Tibial artery (tissue), 4 donors: ENCODE measurements around the gene RNF111.

Source experiments
- DNase-seq, 2 donors: peaks; one replicate each; pipeline ENCODE4 v3.0.0-alpha.2; 2019
- H3K27ac ChIP-seq, 2 donors: fragments of 200-600 bp; sonication (generic) in 1 of 2; 1 replicate in 1 of 2; 2 replicates in 1 of 2; pipeline ENCODE4 v1.5.1; 2018 to 2019; ENCODE audit warnings: mild to moderate bottlenecking in 1 of 2
- H3K27me3 ChIP-seq, 2 donors: fragments of 200-600 bp; sonication (generic) in 1 of 2; one replicate each; pipeline versions ENCODE4 v1.5.1 to v1.6.0; 2016 to 2019
- H3K36me3 ChIP-seq, 3 donors: fragments of 200-600 bp; sonication (generic) in 2 of 3; one replicate each; pipeline ENCODE4 v1.5.1; 2016 to 2019; ENCODE audit warnings: mild to moderate bottlenecking in 2 of 3
- H3K4me1 ChIP-seq, 4 donors: fragments of 200-600 bp; sonication (generic) in 2 of 4; 1 replicate in 3 of 4; 2 replicates in 1 of 4; pipeline ENCODE4 v1.5.1; 2016 to 2019
- H3K4me3 ChIP-seq, 2 donors: fragments of 200-600 bp; sonication (generic) in 1 of 2; 1 replicate in 1 of 2; 2 replicates in 1 of 2; pipeline ENCODE4 v1.5.1; 2018 to 2019; ENCODE audit warnings: mild to moderate bottlenecking in 2 of 2
- H3K9me3 ChIP-seq, 3 donors: fragments of 200-600 bp; sonication (generic) in 1 of 3; one replicate each; pipeline ENCODE4 v1.5.1; 2016 to 2019
- intact Hi-C: fragments of 100-400 bp; cut with DNase I; formaldehyde crosslinking; loops from one replicate; pipeline ENCODE4 v1.15.0; 2023; ENCODE audit warnings: low total_unique reads
- TF ChIP-seq, protein P1 (sequence below), 2 experiments: fragments of 200-600 bp in 1 of 2; fragments of 450-650 bp in 1 of 2; IDR thresholded peaks; one replicate each; pipeline ENCODE4 v1.5.1; 2017 to 2019; ENCODE audit warnings: antibody characterized with exemption in 2 of 2, mild to moderate bottlenecking in 1 of 2, moderate library complexity in 1 of 2

Gene RNF111

GRCh38 chr15:59001946-59002345 lies 14.5 kb downstream of the RNF111 start:
- intact Hi-C loops, result no loop called here
- Histone ChIP-seq H3K4me3 (no peak overlapping the region), H3K4me1 (peaks cover 0 to 13% (median 0%) of the 10 kb centered on the region in 4 donors), H3K9me3 (no peaks in the 10 kb centered on the region), H3K27ac (no peak overlapping the region), H3K27me3 (no peaks in the 10 kb centered on the region), H3K36me3 (peaks cover 0 to 6% (median 0%) of the 10 kb centered on the region in 3 donors)
- TF ChIP-seq, protein P1, sequence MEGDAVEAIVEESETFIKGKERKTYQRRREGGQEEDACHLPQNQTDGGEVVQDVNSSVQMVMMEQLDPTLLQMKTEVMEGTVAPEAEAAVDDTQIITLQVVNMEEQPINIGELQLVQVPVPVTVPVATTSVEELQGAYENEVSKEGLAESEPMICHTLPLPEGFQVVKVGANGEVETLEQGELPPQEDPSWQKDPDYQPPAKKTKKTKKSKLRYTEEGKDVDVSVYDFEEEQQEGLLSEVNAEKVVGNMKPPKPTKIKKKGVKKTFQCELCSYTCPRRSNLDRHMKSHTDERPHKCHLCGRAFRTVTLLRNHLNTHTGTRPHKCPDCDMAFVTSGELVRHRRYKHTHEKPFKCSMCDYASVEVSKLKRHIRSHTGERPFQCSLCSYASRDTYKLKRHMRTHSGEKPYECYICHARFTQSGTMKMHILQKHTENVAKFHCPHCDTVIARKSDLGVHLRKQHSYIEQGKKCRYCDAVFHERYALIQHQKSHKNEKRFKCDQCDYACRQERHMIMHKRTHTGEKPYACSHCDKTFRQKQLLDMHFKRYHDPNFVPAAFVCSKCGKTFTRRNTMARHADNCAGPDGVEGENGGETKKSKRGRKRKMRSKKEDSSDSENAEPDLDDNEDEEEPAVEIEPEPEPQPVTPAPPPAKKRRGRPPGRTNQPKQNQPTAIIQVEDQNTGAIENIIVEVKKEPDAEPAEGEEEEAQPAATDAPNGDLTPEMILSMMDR (IDR thresholded peaks at IDR 0.05), result no peak
- DNase-seq, result no peak

DNA sequence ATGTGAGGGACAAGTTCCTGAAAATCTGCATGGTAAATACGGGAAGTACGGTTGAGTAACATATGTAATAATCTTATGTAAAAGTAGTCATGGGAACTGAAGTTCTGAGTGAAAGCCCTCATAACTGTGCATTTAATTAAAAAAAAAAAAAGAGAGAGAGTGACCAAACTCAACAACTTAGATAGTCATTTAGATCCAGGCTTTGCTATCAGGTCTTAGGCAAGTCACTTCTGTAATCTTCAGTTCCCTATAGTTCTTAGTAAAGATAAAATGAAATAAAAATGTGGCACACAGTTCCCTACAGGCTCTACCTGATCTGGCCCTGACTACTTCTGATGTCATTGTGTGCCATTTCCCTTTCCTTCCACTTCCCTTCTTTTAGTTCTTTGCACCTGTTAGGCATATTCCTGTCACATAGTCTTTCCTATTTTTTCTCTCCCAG lies 15.0 kb downstream of the RNF111 start:
- TF ChIP-seq, protein P1 (IDR thresholded peaks at IDR 0.05), result no peak
- DNase-seq, result no peak
- Histone ChIP-seq H3K27me3 (no peaks in the 10 kb centered on the region), H3K9me3 (no peaks in the 10 kb centered on the region), H3K27ac (no peak overlapping the region), H3K36me3 (peaks cover 0 to 6% (median 0%) of the 10 kb centered on the region in 3 donors), H3K4me3 (no peak overlapping the region), H3K4me1 (peaks cover 0 to 13% (median 0%) of the 10 kb centered on the region in 4 donors)
- intact Hi-C loops, result no loop called here

GRCh38 chr15:59005579-59005978 lies 18.1 kb downstream of the RNF111 start:
- Histone ChIP-seq H3K27ac (no peak overlapping the region), H3K4me3 (no peak overlapping the region), H3K36me3 (peaks cover 0 to 6% (median 0%) of the 10 kb centered on the region in 3 donors), H3K27me3 (no peaks in the 10 kb centered on the region), H3K4me1 (peaks cover 0 to 9% (median 0%) of the 10 kb centered on the region in 4 donors), H3K9me3 (no peaks in the 10 kb centered on the region)
- intact Hi-C loops, result no loop called here
- TF ChIP-seq, protein P1 (IDR thresholded peaks at IDR 0.05), result no peak
- DNase-seq, result no peak

DNA sequence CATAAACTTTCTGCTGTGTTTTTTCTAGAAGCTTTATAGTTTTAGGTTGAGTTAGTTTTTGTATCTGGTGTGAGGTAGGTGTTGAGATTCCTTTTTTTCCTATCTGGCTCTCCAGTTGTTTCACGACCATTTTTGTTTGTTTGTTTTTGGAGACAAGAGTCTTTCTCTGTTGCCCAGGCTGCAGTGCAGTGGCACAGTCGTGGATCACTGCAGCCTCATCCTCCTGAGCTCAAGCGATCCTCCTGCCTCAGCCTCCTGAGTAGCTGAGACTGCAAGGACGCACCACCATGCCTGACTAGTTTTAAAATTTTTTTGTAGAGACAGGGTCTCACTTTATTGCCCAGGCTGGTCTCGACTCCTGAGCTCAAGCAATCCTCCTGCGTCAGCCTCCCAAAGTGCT lies 20.6 kb downstream of the RNF111 start:
- H3K27me3 ChIP-seq, result no peaks in the 10 kb centered on the region
- peaks cover 0 to 4% (median 0%) of the 10 kb centered on the region in 3 donors for H3K36me3 ChIP-seq
- H3K4me3 ChIP-seq, result no peak overlapping the region
- intact Hi-C loops, result no loop called here
- H3K9me3 ChIP-seq, result no peaks in the 10 kb centered on the region
- no peak overlapping the region for H3K27ac ChIP-seq
- peaks cover 0 to 9% (median 0%) of the 10 kb centered on the region in 4 donors for H3K4me1 ChIP-seq
- TF ChIP-seq, protein P1 (IDR thresholded peaks at IDR 0.05), result no peak
- no peak for DNase-seq

- Histone ChIP-seq H3K4me1 (peaks cover 0 to 12% (median 4%) of the 10 kb centered on the region in 4 donors), H3K27me3 (no peaks in the 10 kb centered on the region), H3K9me3 (no peaks in the 10 kb centered on the region), H3K36me3 (no peaks in the 10 kb centered on the region), H3K4me3 (no peak overlapping the region), H3K27ac (no peak overlapping the region)
- intact Hi-C loops, result no loop called here
- TF ChIP-seq, protein P1 (IDR thresholded peaks at IDR 0.05), result no peak
- no peak for DNase-seq
Measured at GRCh38 chr15:59011262-59011952, 23.9 kb downstream of the RNF111 start.
